GM21825 (cell line): ENCODE measurements around the gene KCTD15.
"Not testable (repeated sequence)": the region's sequence is repeated elsewhere in the genome, so short reads cannot be mapped to it uniquely, and the experiment has no call there.

Source experiments
- ATAC-seq: cut with Tn5 transposase; IDR thresholded peaks from one replicate; pipeline ENCODE4 v1.9.1; 2021; ENCODE audit warnings: mild to moderate bottlenecking, moderate library complexity; ENCODE audit not compliant: unreplicated experiment

The KCTD15 gene

DNA sequence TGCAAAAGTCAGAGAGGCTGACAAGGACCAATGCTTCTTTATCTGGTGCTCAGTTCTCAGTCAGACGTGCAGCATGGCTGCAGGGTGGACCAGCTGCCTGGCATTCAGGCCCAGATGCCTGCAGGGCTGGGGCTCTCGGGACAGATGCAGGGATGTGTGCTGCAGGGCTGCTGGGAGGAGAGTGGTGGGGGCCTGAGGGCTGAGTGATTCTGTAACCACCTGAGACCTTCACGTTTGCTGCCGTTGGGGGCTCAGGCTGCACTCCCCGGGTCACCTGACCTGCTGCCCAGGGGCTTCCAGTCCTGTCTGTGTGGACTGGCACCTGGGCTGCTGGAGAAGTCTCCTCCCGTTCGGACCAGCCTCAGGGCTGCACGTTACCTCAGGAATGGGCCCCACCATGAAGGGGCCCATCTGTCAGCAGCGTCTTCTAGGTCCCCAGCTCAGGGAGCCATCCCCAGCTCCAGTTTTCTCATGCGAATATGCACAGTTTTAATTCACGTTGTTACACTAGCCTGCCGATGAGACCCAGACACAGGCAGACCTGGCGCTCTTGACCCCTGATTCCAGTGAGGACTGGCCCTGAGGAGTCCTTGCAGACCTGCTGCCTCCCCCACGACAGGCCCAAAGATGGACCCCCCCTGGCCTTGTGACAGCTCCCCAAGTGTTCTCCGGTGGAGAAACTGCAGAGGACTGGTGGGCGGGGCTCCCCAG is 16.9 kb downstream of the KCTD15 start:
- ATAC-seq, result no peak

DNA sequence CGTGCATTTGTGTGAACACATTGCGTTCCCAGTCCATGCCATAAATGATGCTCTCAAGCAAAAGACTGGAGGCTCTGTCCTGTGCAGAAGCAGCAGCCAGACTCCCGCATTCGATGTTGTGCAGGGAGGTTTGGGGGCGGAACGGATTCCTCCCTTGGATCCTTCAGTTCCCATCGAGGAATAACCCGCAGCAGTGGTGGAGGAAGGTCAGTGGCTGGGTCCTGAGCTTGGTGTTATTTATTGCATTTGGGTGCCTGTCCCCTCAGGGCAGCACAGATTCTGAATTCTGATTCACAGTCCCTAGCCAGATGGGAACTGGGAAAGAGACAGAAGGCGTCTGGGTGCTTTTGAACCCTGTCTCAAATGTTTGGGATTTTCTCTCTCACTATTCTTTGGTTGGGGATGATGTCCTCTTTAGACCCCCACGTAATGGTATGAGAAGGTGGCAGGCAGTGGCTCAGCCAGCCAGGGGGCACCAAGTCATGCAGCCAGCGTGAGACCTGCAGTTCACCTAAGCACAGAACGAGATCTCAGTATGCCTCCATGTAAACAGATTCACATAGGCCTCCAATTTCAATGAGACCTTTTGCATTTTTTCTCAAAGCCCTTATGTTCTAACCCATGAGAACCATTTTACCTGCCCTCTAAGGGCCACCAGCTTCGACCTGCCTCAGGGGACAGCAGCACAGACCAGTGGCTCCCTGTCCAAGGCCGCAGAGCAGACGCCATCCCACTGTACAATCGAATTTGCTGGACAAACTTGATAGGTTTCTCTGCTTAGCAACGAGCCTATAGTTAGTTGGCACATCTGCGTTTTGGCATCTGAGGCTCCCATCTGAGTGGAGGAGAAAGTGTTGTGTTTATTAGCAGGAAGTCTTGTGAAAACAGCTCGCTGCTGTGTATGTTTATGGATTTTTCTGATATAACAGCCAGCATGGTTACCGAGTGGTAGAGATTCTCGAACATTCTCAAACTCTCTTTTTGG is 17.8 kb downstream of the KCTD15 start:
- ATAC-seq, result no peak

DNA sequence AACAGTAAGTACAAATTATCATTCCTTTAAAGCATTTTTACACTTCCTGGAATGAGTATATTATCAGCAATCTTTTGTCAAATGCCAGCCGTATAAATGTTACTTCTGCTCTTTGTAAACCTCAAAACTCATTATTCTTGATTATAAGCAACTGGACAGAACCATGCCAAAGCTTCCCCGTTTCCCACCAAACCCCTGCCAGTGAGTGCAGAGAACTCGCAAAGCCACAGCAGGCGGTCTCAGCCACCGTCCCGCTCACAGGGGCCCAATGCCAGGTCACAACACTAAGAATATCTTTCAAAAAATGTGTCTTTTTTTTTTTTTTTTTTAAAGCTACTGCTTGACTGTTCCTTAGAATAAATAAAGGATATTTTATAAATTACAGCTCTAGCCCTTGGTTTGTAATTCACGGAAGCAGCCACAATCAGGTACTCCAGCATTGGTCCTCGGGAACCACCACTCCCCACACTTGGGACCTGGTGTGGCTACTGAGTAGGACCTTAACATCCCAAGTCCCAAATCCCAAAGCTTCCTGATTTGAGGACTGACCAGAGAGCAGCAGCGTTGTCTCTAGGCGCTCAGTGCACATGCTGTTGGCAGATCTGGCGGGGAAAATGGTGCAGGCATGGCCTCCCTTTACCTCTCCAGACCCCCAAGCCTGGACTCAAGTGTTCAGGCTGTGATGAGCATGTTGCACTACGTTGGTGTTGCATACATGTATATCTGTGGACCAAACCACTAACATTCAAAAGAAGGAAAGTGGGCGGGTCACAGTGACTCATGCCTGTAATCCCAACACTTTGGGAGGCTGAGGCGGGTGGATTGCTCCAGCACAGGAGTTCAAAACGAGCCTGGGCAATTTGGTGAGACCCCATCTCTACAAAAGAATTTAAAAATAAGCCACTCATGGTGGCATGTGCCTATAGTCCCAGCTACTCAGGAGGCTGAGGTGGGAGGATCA is 19.0 kb downstream of the KCTD15 start:
- no peak for ATAC-seq

DNA sequence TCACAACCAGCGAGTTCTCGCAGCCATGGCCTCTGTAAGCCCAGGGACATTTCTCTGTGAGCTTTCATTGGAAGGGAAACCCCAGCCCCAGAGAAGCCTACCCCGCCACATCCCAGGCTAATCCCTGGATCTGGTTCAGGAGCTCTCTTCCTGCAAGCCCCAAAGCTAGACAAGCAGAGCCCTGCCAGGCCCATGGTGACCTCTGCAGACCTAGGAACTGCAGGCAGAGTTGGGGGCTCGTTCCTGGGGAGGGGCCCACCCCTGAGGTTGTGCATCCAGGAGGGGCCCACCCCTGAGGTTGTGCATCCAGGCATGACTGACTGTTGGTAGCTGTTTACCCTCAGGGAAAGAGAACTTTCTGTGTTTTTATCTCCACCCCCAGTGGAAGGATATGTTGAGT is 21.7 kb downstream of the KCTD15 start:
- no peak for ATAC-seq

DNA sequence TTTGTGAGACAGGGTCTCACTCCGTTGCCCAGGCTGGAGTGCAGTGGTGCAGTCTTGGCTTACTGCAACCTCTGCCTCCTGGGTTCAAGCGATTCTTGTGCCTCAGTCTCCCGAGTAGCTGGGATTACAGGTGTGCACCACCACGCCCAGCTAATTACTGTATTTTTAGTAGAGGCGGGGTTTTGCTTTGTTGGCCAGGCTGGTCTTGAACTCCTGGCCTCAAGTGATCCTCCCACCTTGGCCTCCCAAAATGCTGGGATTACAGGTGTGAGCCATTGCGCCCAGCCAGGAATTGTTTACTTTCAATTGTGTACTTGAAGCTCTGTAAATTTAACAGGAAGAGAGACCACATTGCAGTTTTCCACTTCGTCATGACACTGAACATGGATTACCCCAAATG is 22.4 kb downstream of the KCTD15 start:
- ATAC-seq, result not testable (repeated sequence)

DNA sequence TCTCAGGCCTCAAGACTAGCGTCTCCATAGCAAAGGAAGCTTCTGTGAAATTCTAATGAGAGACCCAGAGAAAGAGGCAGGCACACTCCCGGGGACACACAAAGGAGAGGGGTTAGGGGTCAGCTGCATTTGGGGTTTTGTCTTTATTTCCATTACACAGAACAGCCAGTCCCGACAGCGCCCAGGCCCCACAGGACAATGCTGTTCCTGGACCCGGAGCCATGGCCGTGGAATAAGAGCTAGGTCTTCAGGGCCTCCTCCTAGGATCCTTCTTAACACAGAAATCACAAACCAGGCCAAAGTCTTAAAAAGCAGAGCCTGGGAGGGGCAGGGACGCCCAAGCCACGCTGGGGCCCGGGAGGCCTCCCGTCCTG is 22.8 kb downstream of the KCTD15 start:
- ATAC-seq, result no peak

DNA sequence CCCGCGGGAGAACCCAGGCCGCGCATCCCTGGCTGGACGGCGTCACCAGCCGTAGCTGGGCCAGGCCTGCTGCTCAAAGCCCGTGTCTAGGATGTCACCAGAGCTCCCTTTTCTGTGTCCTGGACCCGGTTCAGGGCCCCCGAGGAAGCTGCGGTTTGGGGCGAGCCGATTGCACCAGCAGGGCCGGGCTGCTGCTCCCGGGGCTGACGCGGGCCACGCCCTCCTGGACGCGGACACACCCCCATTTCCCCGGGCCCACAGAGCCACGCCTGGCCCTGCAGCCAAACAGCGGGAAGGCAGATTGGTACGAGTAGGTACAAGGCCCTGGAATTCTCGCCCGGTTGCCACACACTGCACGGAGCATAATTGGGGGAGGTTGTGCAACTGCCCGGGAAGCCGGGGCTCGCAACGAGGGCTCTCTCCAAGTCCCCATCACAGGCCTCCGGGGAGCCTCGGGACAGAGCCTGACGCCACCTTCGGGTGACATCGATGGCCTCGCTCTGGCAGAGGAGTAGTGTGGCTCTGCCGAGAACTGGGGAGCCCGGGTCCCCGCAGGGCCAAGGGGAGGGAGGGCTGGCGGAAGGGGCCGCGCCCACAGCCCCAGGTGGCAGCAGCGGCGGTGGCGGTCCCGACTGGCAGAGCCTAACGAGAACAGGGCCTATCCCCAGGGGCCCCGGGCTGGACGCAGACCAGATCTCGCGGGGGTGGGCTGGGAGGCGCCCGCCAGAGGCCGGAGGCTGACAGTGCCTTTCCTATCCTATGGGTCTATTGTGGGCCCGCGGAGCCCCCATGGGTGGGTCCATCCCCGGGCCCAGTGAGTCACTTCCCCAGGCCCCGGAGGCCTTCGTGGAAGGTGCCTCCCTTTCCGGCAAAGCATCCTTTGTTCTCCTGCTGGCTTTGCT is 23.5 kb downstream of the KCTD15 start:
- ATAC-seq, result peak; percentile 78

DNA sequence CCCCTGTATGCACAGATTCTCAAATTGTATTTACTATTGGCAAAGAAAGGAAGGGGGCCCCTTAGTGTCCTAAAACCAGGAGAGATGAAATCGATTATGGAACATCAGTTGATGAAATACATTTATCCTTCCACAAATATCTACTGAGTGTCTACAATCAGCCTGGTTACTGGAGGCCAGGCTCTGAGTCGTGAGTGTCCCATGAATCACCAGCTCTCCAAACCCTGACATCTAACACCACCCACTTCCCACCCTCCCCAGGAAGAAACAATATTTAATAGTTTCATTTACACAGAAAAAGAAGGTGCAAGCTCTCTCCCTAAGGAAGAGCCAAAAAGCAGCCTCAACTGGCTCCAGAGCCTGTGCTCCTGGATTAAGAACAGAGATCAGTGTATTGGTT is 25.2 kb downstream of the KCTD15 start:
- ATAC-seq, result no peak

DNA sequence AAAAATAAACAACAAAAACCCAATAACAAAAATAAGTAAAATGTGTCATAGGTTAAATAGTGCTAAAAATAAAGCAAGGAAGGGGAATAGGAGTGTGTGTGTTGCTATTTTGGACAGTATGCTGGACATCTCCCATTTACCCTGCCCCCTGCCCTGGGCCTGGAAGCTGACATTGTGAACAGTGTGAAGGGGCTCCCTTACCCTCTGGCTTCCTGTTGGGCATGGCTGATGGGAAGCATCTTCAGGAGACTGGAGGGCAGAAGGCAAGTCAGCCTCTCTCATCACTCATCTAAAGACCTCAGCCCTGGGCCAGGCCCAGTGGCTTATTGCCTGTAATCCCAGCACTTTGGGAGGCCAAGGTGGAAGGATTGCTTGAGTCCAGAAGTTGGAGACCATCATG is 26.7 kb downstream of the KCTD15 start:
- no peak for ATAC-seq

DNA sequence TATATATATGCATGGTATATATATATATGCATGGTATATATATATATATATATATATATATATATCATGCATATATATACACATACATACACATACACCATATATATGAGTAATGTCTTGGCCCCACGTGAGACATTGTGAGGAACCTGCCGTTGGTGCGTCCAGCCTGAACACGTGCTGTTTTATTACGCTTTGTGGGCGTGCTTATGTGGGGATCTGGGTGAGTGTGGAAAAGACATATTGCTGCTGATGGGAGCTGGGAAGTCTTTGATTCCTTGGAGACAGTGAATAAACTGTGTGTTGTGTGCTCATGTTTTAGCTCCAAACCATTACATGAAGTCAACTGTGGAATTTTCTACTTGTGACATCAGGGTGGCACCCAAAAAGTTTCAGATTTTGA is 28.9 kb downstream of the KCTD15 start:
- ATAC-seq, result no peak

DNA sequence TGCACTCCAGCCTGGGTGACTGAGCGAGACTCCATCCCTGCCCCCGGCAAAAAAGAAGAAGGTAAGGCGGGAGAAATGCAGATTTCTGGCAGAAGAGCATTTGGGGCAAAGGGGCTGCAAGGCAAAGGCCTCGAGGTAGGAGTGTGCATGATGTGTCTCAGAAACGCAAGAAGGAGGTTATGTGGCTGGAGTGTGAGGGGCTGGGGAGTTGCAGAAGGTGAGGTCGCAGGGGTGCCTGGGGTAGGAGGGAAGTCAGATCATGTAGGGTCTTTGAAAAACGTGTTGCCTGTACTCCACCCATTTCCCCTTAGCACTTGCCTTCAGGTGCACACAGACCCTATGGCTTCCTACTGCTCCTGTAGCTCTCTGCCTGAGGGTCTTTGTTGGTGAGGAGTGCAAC is 29.9 kb downstream of the KCTD15 start:
- ATAC-seq, result no peak

DNA sequence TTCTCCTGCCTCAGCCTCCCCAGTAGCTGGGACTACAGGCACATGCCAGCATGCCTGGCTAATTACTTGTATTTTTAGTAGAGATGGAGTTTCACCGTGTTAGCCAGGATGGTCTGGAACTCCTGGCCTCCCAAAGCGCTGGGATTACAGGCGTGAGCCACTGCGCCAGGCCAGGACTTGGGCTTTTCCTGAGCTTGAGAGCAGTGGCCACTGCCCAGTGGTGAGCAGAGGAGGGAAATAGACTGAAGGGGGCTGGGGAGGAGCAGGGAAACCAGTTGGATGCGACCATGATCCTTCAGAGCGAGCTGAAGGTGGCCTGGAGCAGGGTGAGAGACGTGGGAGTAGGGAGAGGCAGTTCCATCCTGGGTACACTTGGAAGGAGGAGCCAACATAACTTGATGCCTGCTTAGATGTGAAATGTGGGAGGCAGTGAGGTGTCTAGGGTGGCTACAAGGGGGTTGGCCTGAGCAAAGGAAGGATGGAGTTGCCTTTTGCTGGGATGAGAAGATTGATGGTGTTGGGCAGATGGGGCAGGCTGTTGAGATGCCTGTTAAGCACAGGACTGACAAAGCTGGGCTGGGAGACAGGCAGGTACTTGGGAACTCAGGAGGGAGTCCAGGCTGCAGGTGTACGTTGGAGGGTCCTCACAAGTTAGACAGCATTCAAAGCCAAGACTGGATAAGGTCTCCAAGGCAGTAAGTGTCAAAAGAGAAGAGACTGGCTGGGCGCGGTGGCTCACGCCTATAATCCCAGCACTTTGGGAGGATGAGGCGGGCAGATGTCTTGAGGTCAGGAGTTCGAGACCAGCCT is 31.8 kb downstream of the KCTD15 start:
- ATAC-seq, result no peak

DNA sequence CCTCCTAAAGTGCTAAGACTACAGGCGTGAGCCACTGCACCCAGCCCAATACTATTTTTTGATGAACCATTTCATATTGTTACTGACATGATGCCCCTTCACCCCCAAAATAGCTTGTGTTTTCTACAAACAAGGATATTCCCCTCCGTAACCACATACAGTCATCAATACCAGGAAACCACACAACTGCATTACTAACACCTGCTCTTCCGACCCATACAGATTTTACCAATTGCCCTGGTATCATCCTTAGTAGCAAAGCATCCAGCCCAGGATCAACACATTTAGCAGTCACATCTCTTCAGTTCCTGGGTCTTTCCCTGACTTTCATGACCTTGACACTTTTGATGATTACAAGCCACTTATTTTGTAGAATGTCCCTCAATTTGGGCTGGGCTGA is 33.6 kb downstream of the KCTD15 start:
- ATAC-seq, result no peak

DNA sequence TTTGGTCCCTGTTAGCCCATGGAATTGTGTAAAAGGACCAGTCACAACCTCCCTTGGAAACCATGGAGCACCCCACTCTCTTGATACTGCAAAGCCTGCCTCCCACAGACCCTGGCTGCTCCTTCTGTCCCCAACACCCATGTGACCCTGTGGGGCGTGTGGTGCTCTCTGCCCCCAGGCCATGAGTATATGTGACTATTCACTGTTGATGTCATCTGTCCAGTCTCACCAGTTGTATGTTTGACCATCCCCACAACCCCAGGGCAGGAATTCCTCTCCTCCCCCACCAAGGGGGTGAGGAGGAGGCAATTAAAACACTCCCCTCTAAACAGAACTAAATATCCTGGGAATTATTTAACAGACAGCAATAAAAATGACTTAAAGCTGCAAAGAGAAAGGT is 35.2 kb downstream of the KCTD15 start:
- no peak for ATAC-seq

DNA sequence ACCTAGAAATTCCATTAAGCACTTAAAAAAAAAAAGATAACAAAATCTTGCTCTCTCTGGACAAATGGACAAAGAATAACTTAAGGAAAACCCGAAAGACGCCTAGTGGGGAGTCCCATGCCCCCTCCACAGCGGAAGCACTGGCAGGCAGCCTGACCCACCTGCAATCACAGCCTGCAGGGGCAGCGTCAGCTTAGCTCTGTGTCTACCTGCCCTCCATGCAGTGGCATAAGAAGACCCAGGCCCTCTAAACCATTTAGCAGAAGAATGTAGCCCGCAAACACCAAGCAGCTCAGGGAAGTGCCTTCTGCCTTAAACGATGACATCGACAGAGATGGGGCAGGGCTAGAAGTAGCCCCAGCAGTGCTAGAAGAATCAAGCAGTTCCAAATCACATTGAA is 36.0 kb downstream of the KCTD15 start:
- no peak for ATAC-seq

DNA sequence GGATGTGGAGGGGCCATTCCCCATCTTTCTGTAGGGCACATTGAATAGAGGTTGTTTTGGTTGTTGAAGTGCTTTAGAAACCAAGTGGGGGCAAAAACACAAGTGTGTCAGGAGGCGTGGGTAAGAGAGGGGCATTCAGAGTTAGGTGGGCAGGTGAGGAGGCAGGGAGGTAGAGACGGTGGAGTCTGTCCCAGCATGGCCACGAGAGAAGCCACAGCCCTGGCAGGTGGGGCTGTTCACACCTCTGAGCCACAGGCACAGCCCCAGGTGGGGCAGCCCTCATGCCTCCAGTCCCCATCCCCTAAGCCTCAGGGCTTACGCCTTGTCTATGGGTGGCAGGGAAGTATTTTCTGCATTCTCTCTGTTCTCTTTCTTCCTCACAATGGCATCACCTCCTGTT is 43.7 kb downstream of the KCTD15 start:
- ATAC-seq, result no peak

DNA sequence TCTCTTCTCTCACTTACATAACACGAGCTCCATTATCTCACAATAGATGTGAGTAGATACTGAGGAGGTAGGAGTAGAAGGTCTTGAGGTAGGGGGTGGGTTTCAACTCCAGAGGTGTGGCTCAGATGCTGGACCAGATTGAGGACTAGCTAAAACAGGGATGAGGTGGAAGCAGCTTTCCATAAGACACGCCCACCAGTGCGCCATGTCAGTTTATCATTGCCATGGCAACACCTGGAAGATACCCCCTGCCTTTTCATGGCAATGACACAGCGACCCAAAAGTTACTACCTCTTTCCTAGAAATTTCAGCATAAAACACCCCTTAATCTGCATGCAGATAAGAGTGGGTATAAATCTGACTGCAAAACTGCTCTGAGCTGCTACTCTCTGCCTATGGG is 44.1 kb downstream of the KCTD15 start:
- no peak for ATAC-seq

DNA sequence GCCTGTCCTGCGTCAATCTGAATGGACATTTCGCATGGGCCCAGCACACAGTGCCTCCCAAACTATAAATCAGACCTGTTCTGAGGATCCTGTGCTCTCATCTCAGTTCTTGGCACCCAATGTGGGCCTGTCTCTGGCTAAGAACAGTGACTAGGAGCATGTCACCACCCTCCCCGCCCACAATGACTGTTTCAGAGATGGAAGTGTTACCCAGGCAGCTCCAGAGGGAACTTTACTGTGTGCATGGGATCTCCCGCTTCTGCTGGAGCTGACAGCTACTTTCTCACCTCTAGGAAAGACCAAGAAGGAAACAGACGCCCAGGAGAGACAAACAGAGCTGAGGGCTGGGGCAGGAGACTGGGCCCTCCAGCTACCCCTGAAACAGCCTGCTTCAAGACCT is 45.0 kb downstream of the KCTD15 start:
- no peak for ATAC-seq

DNA sequence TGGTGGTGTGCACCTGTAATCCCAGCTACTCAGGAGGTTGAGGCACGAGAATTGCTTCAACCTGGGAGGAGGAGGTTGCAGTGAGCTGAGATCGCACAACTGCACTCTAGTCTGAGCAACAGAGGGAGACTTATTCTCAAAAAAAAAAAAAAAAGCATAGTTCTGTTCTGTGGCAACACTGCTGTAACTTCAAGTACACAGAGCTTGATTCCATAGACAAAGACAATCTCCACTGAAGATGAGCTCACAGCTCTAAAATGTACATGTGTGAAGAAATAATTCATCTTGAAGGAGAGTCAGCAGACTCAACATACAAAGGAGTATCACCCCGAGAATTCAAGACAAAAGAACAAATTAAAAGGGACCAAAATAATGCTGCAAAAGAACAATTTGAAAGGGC is 47.8 kb downstream of the KCTD15 start:
- ATAC-seq, result no peak
